Gastroesophageal sphincter (tissue), 3 donors: Measurements from ENCODE around the gene CNN2.

ENCODE experiments used
- EP300 ChIP-seq: sonication (generic); formaldehyde crosslinking; IDR thresholded peaks from one replicate; pipeline ENCODE4 v1.6.1; 2017; ENCODE audit warnings: antibody characterized with exemption, mild to moderate bottlenecking
- POLR2AphosphoS5 ChIP-seq: sonication (generic); formaldehyde crosslinking; IDR thresholded peaks from one replicate; pipeline ENCODE4 v1.6.1; 2017; ENCODE audit warnings: antibody characterized with exemption
- TF ChIP-seq, protein P1 (sequence below), 4 experiments: fragments of 200-600 bp in 2 of 4; fragments of 450-650 bp in 2 of 4; sonication (generic) in 1 of 4; IDR thresholded peaks; one replicate each; pipeline ENCODE4 v1.5.1; 2017 to 2019; ENCODE audit warnings: antibody characterized with exemption in 4 of 4, mild to moderate bottlenecking in 2 of 4, moderate library complexity in 2 of 4

DNA sequence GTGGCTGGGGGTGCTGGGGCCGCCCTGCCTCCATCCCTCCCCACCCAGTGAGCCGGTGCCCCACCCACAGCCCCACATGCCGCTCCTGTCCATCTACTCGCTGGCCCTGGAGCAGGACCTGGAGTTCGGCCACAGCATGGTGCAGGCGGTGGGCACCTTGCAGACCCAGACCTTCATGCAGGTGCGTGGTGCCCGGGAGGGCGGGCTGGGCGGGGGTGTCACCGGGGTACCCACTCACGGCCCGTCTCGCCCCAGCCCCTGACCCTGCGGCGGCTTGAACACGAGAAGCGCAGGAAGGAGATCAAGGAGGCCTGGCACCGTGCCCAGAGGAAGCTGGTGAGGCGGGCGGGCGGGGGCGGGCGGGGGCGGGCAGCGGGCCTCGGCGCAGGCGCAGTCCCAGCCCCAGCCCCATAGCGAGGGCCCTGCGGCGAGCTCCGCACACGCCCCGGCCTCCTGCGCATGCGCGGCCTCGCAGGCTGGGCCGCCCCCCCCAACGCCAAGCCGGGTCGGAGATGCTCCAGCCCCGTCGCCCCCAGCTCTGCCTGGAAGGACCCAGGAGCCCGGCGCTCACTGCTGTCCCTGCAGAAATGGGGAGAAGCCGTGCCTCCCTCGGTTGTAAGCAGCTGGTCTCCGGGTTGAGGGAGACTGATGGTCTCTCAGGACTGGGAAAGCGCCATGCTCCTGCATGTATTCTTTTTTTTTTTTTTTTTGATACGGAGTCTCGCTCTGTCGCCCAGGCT is 48.3 kb downstream of the CNN2 start:
- TF ChIP-seq, protein P1, sequence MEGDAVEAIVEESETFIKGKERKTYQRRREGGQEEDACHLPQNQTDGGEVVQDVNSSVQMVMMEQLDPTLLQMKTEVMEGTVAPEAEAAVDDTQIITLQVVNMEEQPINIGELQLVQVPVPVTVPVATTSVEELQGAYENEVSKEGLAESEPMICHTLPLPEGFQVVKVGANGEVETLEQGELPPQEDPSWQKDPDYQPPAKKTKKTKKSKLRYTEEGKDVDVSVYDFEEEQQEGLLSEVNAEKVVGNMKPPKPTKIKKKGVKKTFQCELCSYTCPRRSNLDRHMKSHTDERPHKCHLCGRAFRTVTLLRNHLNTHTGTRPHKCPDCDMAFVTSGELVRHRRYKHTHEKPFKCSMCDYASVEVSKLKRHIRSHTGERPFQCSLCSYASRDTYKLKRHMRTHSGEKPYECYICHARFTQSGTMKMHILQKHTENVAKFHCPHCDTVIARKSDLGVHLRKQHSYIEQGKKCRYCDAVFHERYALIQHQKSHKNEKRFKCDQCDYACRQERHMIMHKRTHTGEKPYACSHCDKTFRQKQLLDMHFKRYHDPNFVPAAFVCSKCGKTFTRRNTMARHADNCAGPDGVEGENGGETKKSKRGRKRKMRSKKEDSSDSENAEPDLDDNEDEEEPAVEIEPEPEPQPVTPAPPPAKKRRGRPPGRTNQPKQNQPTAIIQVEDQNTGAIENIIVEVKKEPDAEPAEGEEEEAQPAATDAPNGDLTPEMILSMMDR (IDR thresholded peaks at IDR 0.05) = no peak
- TF ChIP-seq EP300 = no peak
- TF ChIP-seq POLR2AphosphoS5 = no peak
